Osteocyte (in vitro differentiated cells): Measurements from ENCODE around the gene PCSK6. TPM values are rescaled to one million over a fixed set of nuclear protein-coding genes. Genes with fewer than 3 reads are reported as not detected.
"Not testable (repeated sequence)": the region's sequence is repeated elsewhere in the genome, so short reads cannot be mapped to it uniquely, and the experiment has no call there.

Experiments
- DNase-seq: peaks from one replicate; pipeline ENCODE4 v3.0.0; 2021; ENCODE audit warnings: mixed read lengths; ENCODE audit not compliant: unreplicated experiment; ENCODE audit errors: extremely low spot score
- H3K27ac Mint-ChIP-seq: one replicate; pipeline ENCODE4 v1.8.0; 2021; ENCODE audit warnings: mild to moderate bottlenecking, mixed read lengths; ENCODE audit not compliant: unreplicated experiment
- H3K27me3 Mint-ChIP-seq: one replicate; pipeline ENCODE4 v1.8.0; 2021; ENCODE audit warnings: mixed read lengths; ENCODE audit not compliant: unreplicated experiment
- H3K36me3 Mint-ChIP-seq: one replicate; pipeline ENCODE4 v1.8.0; 2021; ENCODE audit warnings: mixed read lengths; ENCODE audit not compliant: unreplicated experiment
- H3K4me1 Mint-ChIP-seq: one replicate; pipeline ENCODE4 v1.8.0; 2021; ENCODE audit warnings: mixed read lengths; ENCODE audit not compliant: unreplicated experiment
- H3K4me3 Mint-ChIP-seq: one replicate; pipeline ENCODE4 v1.8.0; 2021; ENCODE audit warnings: mild to moderate bottlenecking, moderate library complexity, mixed read lengths; ENCODE audit not compliant: unreplicated experiment
- H3K9me3 Mint-ChIP-seq: one replicate; pipeline ENCODE4 v1.8.0; 2021; ENCODE audit warnings: mixed read lengths; ENCODE audit not compliant: unreplicated experiment
- total RNA-seq: library from RNA; stranded (reverse); gene quantifications from 2 replicates; pipeline ENCODE4 v1.2.1, GENCODE V29; 2021
- TF ChIP-seq, protein P1 (sequence below): fragments of 200-600 bp; sonication (generic); IDR thresholded peaks from 2 replicates; pipeline ENCODE4 v1.5.0; 2021; ENCODE audit warnings: antibody characterized with exemption, mild to moderate bottlenecking, moderate library complexity

The PCSK6 gene
- total RNA-seq, 1 donor from 2014 or later = 0.43 TPM

DNA sequence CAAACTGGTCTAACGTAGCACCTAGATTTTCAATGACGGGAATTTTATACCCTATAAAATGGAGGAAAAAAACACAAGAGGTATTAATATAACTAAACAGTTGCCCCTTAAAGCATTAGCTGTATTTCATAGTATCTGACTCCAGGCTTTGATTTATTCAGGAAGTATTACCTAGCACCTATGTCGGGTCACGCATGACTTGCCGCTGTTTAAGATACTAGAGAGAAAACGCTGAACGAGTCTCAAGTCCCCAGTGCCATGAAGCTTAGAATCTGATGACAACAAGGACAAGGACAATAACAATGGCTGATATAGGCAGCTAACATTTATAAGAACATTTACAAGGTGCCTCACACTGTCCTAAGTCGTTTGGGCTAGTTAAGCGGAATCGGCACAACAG is 196.4 kb downstream of the PCSK6 start:
- TF ChIP-seq, protein P1, sequence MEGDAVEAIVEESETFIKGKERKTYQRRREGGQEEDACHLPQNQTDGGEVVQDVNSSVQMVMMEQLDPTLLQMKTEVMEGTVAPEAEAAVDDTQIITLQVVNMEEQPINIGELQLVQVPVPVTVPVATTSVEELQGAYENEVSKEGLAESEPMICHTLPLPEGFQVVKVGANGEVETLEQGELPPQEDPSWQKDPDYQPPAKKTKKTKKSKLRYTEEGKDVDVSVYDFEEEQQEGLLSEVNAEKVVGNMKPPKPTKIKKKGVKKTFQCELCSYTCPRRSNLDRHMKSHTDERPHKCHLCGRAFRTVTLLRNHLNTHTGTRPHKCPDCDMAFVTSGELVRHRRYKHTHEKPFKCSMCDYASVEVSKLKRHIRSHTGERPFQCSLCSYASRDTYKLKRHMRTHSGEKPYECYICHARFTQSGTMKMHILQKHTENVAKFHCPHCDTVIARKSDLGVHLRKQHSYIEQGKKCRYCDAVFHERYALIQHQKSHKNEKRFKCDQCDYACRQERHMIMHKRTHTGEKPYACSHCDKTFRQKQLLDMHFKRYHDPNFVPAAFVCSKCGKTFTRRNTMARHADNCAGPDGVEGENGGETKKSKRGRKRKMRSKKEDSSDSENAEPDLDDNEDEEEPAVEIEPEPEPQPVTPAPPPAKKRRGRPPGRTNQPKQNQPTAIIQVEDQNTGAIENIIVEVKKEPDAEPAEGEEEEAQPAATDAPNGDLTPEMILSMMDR = no peak
- Mint-ChIP-seq H3K9me3 (no peaks in the 10 kb centered on the region), H3K36me3 (peaks cover 7% of the 10 kb centered on the region), H3K4me3 (peak overlapping the region; percentile 92), H3K27me3 (no peaks in the 10 kb centered on the region), H3K27ac (peak overlapping the region; percentile 94), H3K4me1 (peaks cover 50% of the 10 kb centered on the region)
- DNase-seq = no peak

DNA sequence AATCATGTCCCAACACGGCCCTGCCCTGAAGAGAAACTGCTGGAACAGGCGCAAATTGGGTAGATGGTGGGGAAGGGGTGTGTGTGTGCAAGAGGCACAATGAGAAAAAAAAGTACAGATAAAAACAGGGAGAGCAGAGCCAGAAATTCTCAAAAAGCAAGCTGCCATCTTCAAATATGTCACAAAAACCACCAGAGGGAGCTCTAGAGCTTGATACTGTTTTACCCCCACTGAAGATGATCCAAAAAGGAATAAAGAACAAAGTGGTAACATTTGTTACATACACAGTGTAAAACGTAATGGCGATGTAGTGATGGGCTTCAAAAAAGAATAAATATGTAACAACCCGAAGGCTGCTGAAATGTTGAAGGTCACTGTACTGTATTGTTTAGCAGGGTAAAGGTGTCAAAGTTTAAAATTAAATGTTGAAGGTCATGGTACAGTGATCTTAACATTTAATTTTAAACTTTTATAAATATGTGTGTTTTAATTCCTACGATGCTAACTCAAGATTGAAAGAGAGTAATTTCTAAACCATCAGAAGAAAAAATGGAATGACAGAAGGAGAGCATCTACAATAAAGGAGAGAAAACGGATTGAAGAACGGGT is 200.5 kb downstream of the PCSK6 start:
- Mint-ChIP-seq H3K4me1 (peaks cover 25% of the 10 kb centered on the region), H3K27ac (peak overlapping the region; percentile 4), H3K4me3 (no peak overlapping the region), H3K27me3 (no peaks in the 10 kb centered on the region), H3K36me3 (peaks cover 31% of the 10 kb centered on the region), H3K9me3 (no peaks in the 10 kb centered on the region)
- no peak for DNase-seq
- TF ChIP-seq, protein P1 = peak; percentile 73

DNA sequence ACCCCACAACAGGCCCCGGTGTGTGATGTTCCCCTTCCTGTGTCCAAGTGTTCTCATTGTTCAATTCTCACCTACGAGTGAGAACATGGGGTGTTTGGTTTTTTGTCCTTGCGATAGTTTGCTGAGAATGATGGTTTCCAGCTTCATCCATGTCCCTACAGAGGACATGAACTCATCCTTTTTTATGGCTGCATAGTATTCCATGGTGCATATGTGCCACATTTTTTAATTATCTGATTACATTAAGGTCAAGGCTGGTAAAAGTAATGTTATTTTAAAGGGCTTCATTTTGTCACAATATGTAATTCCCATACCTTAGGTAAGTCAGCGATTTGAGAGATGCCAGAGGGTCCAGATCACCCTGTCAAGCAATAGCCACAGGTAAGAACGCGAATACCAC is 202.2 kb downstream of the PCSK6 start:
- Mint-ChIP-seq H3K36me3 (peaks cover 40% of the 10 kb centered on the region), H3K4me1 (peaks cover 11% of the 10 kb centered on the region)
- not testable (repeated sequence) for H3K9me3 Mint-ChIP-seq, H3K4me3 Mint-ChIP-seq, H3K27me3 Mint-ChIP-seq, DNase-seq, H3K27ac Mint-ChIP-seq

DNA sequence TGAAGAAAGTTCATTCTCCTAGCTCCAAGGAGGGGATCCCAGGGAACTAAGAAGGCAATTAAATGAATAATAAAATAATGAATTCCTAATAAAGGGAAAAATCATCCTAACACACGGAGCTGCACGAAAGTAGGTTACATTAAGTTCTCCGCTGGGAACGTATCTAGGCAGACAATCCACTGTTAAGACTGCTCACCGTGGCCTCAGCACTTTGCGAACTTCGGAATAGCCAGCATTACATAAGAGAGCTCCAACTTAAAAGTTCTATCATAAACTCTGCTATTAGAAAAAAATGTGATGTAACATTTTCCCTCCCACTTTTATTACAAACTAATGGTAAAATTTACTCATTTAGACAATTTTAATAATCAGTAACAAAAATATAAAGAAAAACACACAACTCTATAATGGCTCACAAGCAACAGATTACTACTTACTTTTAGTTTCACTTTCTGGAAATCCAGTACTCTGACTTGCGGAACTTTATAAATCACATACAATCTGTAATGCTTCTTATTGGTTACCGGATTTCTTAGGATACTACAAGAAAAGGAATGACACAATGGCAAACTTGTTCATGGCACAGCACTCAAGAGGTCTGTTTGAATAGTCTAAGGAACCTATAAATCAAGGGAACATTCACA is 202.9 kb downstream of the PCSK6 start:
- H3K4me1 Mint-ChIP-seq = peaks cover 5% of the 10 kb centered on the region
- H3K27me3 Mint-ChIP-seq = no peaks in the 10 kb centered on the region
- H3K4me3 Mint-ChIP-seq = no peak overlapping the region
- DNase-seq = no peak
- H3K27ac Mint-ChIP-seq = peak overlapping the region; percentile 38
- H3K36me3 Mint-ChIP-seq = peaks cover 47% of the 10 kb centered on the region
- TF ChIP-seq, protein P1 = no peak
- H3K9me3 Mint-ChIP-seq = no peaks in the 10 kb centered on the region

DNA sequence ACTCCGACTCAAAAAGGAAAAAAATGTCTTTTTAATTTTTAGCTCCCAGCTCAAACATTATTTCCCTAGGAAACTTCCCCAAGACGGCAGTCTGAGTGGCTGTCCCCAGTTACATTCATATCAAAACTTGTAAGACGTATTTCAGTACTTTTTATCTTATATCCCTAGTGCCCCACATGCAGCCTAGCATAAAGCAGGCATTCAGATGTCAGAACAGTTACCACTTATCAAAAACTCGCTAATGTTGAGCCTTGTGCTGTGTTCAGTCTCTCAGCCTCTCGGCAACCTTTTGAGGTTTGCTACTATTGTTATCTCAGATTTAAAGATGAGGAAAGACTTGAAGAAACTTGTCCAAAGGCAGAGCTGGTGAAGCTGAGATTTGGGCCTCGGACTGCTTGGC is 205.6 kb downstream of the PCSK6 start:
- no peak overlapping the region for H3K27ac Mint-ChIP-seq
- TF ChIP-seq, protein P1 = no peak
- H3K4me3 Mint-ChIP-seq = no peak overlapping the region

More for the DNA sequence above, 205.6 kb downstream of the PCSK6 start:
- peaks cover 3% of the 10 kb centered on the region for H3K4me1 Mint-ChIP-seq
- no peaks in the 10 kb centered on the region for H3K9me3 Mint-ChIP-seq
- H3K36me3 Mint-ChIP-seq = peaks cover 48% of the 10 kb centered on the region
- no peaks in the 10 kb centered on the region for H3K27me3 Mint-ChIP-seq
- DNase-seq = no peak
